ENCODE measurements around the gene SIPA1L3. TPM values are rescaled to one million over a fixed set of nuclear protein-coding genes. Genes with fewer than 3 reads are reported as not detected.
"Not testable (repeated sequence)": the region's sequence is repeated elsewhere in the genome, so short reads cannot be mapped to it uniquely, and the experiment has no call there.

SIPA1L3 gene
- total RNA-seq, 4 donors from 2014 or later = 11.1 to 25.3 (median 14.5) TPM

DNA sequence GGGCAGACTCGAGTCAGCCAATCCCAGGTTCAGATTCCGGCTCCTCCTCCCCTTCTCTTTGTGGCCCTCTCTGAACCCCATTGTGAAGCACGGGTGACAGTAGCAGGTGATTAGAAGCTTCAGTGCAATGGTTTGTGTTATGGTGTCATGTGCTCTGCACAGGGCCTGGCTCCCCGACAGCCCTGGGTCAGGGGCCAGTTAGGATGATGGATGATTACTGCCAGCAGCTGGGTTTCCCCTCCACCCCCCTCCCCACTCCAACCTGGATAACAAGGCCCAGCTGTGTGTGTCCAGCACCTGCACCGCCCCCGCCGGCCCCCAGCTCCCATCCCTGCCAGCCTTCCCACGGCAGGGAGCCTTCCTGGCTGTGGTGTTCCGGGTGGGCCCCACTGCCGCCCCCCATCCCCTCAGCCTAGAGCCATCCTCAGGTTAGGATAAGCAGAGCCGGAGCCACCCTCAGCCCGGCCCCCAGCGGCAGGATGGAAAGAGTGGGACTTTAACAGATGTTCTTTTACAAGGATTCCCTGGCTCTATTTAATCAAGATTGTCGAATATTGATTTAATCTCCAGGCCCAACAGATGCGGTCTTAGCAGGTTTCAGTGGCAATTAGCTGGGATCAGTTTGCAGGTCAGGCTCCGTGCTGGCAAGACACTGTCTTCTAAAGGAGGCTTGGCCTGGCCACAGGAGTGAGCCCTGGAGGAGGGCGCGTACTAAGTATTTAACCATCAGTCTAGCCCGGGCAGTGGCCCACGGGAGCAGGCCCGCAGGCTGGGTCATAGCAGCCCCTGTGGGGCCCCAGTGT lies 156.2 kb downstream of the SIPA1L3 start:
- H3K27ac ChIP-seq = no peak overlapping the region
- no peaks in the 10 kb centered on the region for H3K27me3 ChIP-seq

DNA sequence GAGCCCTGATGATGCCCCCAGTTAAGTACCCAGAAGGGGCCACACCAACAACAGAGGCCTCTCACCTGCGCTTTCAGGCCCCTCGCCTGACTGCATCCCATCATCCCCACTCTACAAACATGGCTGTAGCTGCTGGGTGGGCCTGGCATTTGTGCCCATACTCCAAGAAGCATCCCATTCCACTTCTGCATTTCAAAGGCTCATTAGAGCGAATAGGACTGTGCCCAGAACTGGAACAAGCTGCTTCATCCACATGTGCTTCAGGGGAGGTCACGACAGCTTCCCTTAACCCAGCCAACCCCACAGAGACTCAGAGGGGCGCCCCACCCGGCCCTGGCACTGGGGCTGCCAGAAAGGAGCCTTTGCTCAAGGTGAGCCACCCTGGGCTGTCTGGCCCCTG lies 156.9 kb downstream of the SIPA1L3 start:
- no peak for DNase-seq
- TF ChIP-seq, protein P1, sequence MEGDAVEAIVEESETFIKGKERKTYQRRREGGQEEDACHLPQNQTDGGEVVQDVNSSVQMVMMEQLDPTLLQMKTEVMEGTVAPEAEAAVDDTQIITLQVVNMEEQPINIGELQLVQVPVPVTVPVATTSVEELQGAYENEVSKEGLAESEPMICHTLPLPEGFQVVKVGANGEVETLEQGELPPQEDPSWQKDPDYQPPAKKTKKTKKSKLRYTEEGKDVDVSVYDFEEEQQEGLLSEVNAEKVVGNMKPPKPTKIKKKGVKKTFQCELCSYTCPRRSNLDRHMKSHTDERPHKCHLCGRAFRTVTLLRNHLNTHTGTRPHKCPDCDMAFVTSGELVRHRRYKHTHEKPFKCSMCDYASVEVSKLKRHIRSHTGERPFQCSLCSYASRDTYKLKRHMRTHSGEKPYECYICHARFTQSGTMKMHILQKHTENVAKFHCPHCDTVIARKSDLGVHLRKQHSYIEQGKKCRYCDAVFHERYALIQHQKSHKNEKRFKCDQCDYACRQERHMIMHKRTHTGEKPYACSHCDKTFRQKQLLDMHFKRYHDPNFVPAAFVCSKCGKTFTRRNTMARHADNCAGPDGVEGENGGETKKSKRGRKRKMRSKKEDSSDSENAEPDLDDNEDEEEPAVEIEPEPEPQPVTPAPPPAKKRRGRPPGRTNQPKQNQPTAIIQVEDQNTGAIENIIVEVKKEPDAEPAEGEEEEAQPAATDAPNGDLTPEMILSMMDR (IDR thresholded peaks at IDR 0.05) = no peak
- TF ChIP-seq POLR2A (IDR thresholded peaks at IDR 0.05) = no peak
- intact Hi-C loops (cut with DNase I) = no loop called here
- H3K36me3 ChIP-seq = peaks cover 0 to 8% (median 0%) of the 10 kb centered on the region in 3 donors
- H3K4me1 ChIP-seq = peaks cover 0 to 4% (median 0%) of the 10 kb centered on the region in 3 donors
- H3K27me3 ChIP-seq = no peaks in the 10 kb centered on the region
- no peaks in the 10 kb centered on the region for H3K9me3 ChIP-seq
- no peak overlapping the region for H3K27ac ChIP-seq
- H3K4me3 ChIP-seq = no peak overlapping the region
- 88 to 100% methylated on average over 1 to 4 of the region's 6 CpGs for WGBS, 2 donors

More for the DNA sequence above, 156.2 kb downstream of the SIPA1L3 start:
- peaks cover 0 to 12% (median 0%) of the 10 kb centered on the region in 3 donors for H3K4me1 ChIP-seq
- no peak overlapping the region for H3K4me3 ChIP-seq
- WGBS, 2 donors = 63 to 66% methylated on average over 8 to 10 of the region's 21 CpGs
- intact Hi-C loops (cut with DNase I) = no loop called here
- no peak for DNase-seq
- no peaks in the 10 kb centered on the region for H3K9me3 ChIP-seq
- TF ChIP-seq, protein P1 (IDR thresholded peaks at IDR 0.05) = no peak
- TF ChIP-seq POLR2A (IDR thresholded peaks at IDR 0.05) = no peak
- peaks cover 0 to 8% (median 0%) of the 10 kb centered on the region in 3 donors for H3K36me3 ChIP-seq

DNA sequence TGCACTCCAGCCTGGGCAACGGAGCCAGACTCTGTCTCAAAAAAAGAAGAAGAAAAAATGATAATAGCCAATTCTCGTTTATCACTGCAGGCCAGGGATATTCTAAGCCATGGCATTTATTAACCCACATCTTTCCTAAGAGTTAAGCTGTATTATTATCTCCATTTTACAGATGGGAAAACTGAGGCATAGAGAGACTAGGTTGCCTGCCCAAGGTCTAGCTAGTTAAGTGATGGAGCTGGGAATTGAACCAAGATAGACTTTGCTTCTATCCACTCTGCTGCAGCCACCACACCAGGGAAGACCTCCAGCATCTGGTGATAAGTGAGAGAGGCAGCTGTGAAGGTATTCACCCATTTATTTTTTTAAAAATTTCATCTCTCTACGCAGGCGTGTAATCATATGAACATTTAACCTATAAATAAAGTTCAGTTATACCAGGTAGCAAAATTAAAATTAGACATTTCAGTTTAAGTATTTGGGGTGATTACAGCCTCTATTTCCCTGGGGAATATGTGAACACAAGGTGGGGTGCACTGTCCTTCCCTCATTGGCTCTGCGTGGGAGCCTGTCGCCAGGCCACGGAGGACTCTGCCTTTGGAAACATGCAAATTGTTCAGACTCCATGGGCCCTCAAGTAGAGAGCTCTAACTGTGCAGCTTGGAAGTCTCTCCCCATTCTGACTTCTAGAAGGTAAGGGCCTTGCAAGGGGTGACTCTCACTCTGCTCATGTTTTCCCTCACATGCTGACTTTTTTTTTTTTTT lies 157.8 kb downstream of the SIPA1L3 start:
- TF ChIP-seq, protein P1 (IDR thresholded peaks at IDR 0.05) = no peak
- no peak for TF ChIP-seq POLR2A (IDR thresholded peaks at IDR 0.05)
- Histone ChIP-seq H3K27me3 (no peaks in the 10 kb centered on the region), H3K9me3 (no peaks in the 10 kb centered on the region), H3K36me3 (peaks cover 0 to 8% (median 0%) of the 10 kb centered on the region in 3 donors), H3K27ac (no peak overlapping the region), H3K4me3 (no peak overlapping the region), H3K4me1 (no peaks in the 10 kb centered on the region)
- 81 to 90% methylated on average over 6 to 7 of the region's 7 CpGs for WGBS, 2 donors
- no peak for DNase-seq
- intact Hi-C loops (cut with DNase I) = no loop called here

DNA sequence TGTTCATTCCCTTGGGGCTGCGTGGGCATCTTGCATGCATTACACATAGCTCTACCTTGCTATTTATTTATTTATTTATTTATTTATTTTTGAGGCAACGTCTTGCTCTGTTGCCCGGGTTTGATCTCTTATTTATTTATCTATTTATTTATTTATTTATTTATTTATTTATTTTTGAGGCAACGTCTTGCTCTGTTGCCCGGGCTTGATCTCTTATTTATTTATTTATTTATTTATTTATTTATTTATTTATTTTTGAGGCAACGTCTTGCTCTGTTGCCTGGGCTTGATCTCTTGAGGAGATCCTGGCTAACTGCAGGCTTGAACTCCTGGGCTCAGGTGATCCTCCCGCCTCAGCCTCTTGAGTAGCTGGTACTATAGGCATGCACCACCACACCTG lies 158.8 kb downstream of the SIPA1L3 start:
- H3K9me3 ChIP-seq; H3K4me1 ChIP-seq; DNase-seq; H3K27ac ChIP-seq; intact Hi-C loops (cut with DNase I); H3K36me3 ChIP-seq; H3K27me3 ChIP-seq; H3K4me3 ChIP-seq: not testable (repeated sequence)
- 90 to 95% methylated on average over 7 of the region's 7 CpGs for WGBS, 2 donors

DNA sequence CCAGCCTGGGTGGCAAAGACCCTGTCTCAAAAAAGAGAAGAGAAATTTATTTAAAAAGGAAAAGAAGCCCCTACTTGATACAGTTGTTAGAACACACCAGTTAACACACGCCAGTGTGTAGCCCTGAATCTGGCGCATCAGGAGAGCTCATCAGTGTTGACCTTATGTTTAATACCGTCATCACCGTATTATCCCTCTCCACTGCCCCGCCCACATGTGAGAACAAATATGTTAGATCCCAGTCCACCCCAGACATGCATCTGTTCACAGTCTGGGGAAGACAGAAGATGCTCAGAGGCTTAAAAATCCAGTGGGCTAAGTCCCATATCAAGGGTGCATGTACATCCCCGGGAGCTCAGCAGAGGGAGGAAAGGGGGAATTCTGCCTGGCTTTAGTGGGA lies 161.8 kb downstream of the SIPA1L3 start:
- peaks cover 0 to 9% (median 0%) of the 10 kb centered on the region in 3 donors for H3K4me1 ChIP-seq
- no peak for DNase-seq
- H3K9me3 ChIP-seq = no peaks in the 10 kb centered on the region
- H3K27me3 ChIP-seq = no peaks in the 10 kb centered on the region
- intact Hi-C loops (cut with DNase I) = no loop called here
- peaks cover 0 to 6% (median 0%) of the 10 kb centered on the region in 3 donors for H3K36me3 ChIP-seq
- H3K27ac ChIP-seq = no peak overlapping the region
- no peak overlapping the region for H3K4me3 ChIP-seq
- WGBS, 2 donors = 89% methylated on average over 6 of the region's 6 CpGs
- no peak for TF ChIP-seq POLR2A (IDR thresholded peaks at IDR 0.05)
- TF ChIP-seq, protein P1 (IDR thresholded peaks at IDR 0.05) = no peak
